Skeletal muscle cell (primary cell): Measurements from ENCODE around the gene COL27A1.
"Not testable (repeated sequence)": the region's sequence is repeated elsewhere in the genome, so short reads cannot be mapped to it uniquely, and the experiment has no call there.

Experiments used
- DNase-seq: peaks from one replicate; pipeline ENCODE4 v3.0.0-alpha.2; 2010; ENCODE audit warnings: low read depth
- H3K4me3 ChIP-seq: 2 replicates; pipeline ENCODE4 v1.5.1; 2011; ENCODE audit warnings: low read depth, mild to moderate bottlenecking, control low read depth, low read length, moderate library complexity

The COL27A1 gene

DNA sequence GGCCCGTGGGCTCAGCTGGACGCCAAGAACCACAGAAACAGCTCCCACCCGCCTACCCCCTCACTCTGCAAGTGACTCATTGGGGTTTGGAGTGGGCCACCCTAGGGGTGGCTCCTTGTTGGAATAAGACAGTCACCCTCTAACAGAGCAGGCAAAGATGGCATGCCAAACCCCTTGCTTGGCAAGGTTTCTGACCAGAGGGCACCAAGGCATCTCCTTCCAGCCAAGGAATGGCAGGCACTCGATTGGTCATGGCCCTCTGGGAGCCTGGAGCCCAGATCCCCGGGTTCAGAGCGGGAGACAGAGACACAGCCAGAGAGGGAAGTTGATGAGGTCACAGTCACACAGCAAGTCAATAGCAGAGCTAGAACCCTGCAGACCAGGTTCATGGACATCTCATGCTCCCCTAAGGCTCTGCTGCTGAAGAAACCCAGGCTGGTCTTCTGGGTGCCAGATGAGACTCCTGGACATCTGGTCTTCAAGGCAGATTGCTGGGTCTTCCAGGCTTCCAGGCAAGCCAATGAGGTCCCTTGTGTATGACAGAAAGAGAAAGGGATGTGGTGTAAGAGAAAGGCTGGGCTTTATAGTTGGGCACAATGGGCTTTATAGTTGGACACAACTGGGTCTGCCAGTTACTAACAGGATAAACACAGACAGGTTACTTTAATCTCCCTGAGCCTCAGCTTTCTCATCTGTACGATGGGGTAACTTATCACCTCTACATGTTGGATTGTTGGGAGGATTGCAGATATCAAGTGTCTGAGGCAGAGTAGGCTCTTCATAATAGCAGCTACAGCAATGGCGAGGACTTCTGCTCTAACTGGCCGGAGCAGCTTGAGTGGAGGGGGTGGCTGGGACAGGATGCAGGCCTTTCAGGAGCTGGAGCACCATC is 33.0 kb upstream of the COL27A1 start:
- DNase-seq = no peak
- no peak overlapping the region for H3K4me3 ChIP-seq

DNA sequence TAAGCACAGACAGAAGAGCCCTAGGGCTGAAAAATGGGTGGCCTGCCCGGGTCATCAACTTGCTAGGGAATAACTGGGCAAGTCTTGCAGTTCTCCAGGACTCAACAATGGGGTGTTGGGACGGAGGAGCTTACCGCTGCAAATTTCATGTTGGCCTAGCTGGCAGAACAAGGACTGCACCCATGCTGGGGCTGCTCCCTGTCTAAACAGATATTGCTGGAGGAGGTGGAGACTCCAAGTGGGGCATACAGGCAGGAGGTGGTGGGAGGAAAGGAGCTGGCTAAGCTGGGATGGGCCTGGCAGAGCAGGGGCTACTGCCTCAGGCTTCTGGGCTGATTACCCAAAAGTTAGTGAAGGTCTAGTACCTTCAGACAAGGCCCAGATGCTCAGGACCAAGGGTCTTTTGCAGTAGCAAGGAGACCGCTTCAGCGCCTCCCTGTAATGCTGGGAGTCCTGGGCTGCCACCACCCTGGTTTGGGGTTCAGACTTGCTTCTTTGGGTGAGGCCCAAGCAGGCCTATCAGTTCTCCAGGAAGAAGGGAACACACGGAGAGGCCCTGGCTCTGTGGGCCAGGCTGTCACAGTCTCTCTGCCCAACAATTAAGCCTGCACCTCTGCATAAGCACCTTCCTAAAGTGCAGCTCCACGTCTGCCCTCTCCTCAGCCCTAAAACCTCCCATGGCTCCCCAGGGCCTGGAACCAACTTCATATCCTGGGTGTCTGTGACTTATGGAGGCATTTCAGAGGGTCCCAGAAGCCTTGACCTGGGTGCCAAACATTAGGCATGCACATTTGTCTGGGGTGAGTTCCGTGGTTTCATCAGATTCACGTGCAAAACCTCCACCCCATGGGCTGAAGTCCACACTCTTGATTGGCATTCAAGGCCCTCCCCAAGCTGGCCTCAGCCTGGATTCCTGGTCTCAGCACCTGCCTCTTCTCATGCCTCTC is 32.0 kb upstream of the COL27A1 start:
- H3K4me3 ChIP-seq = no peak overlapping the region
- no peak for DNase-seq

DNA sequence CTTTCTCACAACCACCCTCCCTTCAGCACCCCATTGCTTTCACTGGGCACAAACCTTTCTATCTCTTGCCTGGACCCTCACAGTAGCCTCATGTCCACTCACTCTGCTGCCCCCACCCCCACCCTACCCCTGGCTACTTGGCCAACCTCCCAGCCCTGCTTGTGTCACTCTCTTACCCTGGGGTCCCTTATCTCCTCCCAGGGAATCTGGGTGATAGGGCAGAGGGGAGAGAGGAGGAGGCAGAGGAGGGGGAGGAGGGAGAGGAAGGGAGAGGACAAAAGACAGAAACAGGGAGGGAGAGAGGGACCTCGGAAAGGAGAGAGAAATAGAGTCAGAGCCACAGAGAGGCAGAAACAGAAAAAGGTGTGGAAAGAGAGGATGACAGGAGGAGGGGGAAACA is 31.2 kb upstream of the COL27A1 start:
- no peak overlapping the region for H3K4me3 ChIP-seq
- no peak for DNase-seq

DNA sequence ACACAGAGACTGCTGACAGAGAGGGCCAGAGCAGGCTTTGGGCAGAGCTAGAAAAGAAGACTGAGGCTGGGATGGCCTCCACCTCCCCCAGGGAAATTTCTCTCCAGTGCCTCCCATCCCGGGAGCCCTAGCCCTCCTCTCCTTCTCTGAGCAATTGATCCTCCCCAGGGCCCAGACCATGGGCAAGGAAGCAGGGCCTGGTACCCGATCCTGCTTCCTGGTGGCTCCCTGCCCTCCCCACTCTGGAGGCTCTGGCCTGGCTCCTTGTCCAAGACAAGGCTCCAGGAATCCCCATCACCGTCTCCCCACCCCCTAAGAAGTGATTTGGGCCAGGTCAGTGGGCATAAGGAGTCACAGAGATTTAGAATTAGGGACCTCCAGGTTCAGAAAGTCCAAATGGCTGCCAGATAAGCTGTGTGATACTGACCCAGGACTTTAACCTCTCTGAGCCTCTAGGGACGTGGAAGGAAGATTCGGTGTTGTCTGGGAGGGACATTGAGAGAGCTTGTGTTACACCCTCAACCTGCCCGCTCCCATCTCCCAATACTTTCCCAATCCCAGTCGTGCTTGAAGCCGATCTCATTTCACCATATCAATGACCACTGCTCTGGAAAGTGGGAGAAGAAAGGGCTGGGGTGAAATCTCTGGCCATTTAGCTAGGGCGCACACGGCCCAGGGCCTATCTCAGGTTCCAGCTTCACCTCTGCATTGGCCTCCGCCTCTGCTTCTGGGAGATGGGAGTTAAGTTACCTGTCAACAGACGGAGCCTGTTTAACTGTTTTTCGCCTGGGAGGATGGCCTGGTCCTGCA is 30.5 kb upstream of the COL27A1 start:
- DNase-seq = no peak
- H3K4me3 ChIP-seq = no peak overlapping the region

DNA sequence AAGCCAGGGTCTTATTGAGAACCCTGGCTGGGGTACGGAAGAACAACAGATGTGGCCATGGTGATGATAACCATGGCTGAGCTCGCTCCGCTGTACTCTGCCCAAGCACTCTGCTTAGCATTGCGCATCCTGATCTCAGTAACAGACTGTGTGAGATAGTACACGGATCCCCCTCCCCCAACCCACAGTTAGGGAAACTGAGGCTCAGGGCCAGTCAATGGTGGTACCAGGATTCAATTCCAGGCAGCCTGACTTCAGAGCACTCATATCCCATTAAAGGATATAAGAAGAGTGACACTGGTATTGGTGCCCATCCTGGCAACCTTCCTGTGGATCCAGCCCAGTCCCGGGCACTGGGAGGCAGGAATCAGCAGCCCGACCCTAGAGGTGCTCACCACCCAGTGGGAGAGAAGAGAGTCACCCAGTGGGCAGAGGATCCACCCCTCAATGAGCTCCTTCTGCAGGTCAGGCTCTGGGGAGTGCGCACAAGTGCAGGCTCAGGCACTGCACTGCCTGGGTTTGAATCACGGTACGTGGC is 29.8 kb upstream of the COL27A1 start:
- H3K4me3 ChIP-seq = no peak overlapping the region
- no peak for DNase-seq

DNA sequence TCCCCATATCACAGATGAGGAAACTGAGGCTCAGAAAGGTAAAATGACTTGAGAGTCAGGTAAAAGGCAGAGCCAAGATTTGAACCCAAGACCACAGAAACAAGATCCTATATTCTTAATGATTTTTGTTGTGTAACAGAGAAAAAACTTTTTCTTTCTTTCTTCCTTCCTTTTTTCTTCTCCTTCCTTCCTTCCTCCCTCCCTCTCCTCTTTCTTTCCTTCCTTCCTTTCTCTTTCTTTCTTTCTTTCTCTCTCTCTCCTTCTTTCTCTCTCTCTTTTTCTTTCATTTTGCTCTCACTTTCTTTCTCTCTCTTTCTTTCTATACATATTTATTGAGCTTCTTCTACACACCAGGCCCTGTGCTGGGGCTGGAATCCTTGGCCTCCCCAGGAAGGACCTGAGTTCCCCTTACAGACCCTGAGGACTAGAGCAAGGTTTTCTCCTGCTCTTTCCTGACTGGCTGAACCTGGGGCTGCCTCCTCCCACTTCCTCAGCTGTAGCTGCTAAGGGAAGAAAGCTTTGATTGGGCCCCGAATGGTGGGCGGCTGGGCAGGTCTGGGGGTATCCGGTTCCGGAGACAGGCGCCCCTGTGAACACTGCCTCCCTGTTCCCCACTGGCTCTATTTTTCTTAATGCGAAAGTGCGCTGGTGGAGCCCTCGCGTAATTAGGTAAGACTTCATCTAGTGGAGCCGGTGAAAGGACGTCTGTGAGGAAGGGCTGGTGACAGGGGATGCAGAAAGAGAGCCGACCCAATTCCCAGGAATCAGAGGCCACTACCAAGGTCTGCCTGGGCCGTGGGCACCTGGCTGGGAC is 28.9 kb upstream of the COL27A1 start:
- no peak overlapping the region for H3K4me3 ChIP-seq
- no peak for DNase-seq

DNA sequence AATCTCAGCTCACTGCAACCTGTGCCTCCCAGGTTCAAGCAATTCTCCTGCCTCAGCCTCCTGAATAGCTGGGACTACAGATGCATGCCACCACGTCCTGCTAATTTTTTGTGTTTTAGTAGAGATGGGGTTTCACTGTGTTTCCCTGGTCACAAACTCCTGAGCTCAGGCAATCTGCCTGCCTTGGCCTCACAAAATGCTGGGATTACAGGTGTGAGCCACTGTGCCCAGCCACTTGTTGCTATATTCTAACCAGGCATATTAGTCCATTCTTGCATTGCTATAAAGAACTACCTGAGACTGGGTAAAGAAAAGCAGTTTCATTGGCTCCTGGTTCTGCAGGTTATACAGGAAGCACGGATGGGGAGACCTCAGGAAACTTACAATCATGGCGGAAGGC is 26.6 kb upstream of the COL27A1 start:
- DNase-seq = not testable (repeated sequence)

DNA sequence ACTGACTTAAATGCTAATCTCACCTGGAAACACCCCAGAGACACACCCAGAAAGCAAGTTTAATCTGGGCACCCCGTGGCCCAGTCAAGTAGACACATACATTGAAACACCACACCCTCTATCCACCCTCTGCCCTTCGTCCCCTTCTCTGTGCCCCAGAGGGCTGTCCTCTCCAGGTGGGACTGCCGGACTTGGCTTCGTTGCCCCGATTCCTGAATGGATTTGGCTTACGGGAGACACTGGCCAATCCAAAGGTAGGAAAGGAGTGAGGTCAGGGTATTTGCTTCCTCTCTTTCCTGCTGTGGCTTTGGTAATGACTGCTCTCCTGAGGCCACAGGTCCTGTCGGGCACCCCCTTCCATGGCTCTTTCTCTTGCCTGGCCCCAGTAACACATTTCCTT is 25.2 kb upstream of the COL27A1 start:
- DNase-seq = no peak
- no peak overlapping the region for H3K4me3 ChIP-seq

More for the DNA sequence above, 26.6 kb upstream of the COL27A1 start:
- H3K4me3 ChIP-seq = not testable (repeated sequence)

DNA sequence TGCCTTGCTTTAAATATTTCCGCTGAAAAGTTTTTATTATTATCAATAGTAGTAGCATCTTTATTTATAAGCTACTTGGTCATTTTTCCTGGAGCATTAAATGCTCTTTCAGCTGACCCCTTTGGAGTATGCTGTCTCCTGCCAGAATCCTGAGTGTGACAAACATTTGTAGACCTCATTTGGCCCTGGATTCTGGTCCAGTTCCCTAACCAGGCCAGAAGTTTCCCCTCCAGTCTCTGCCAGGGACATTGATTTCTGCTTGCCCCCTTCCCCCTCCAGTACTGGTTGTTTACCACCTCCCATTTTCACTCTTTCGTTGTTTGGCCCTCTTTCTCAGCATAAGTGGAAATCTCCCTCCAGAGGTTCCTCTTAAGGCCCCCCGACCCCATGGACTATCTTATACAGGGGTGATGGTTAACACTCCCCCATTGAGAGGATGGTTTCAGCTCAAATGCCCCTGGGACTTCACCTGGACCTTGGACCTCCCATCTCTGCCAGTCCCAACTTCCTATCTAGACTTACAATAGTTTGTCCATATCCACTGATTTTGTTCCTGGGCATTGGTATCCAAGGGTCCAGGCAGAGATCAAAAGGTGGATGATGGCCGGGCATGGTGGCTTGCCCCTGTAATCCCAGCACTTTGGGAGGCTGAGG is 24.6 kb upstream of the COL27A1 start:
- H3K4me3 ChIP-seq = no peak overlapping the region
- no peak for DNase-seq

DNA sequence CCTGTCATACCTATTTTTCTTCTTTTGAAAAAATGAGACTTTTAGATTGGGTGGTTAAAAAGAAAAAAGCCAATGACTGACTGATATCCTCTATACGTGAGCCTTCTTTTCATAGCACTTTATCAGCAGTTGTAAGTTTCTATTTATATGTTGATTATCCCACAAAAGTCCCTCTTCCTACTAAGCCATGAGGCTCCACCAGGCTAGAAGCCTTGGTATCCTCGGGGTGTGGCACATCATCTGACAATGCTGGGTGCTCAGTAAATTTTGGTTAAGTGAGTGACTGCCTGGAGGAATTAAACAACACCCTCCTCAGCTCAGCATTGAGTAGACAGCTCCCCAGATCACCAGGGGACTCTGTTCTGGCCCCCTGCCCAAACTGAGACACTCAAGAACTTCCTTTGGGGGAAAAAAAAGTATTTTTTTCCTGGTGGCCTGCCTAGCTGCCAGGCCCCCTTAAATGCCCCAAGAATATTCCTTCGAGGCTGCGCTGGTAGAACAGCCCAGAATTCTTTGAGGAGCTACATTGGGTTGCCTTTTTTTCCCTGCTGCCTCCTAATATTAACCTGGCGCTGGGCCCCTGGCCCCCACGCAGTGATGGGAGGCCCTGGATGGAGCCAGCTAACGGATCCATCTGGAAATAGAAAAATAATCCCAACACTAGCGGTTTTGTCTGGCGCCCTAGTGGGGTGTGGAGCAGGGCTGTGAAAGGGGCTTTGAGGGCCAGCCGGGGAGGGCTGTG is 23.4 kb upstream of the COL27A1 start:
- DNase-seq = no peak
- no peak overlapping the region for H3K4me3 ChIP-seq

DNA sequence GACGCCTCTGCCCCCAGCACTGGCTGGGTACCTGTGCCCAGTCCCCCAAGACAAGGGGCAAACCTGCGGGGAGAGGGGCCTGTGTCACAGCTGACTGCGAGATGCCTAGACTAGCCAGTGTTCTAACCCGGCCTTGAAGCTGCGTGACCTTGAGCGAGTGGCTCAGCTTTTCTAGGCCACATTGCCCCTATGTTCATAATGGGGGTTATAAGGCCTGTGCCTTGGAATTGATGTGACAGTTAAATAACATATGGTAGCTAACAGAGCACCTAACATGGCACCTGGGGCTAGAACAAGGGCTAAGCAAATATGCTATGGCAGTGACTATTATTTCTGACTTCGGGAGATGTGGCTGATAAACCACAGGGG is 22.8 kb upstream of the COL27A1 start:
- no peak for DNase-seq
- no peak overlapping the region for H3K4me3 ChIP-seq

DNA sequence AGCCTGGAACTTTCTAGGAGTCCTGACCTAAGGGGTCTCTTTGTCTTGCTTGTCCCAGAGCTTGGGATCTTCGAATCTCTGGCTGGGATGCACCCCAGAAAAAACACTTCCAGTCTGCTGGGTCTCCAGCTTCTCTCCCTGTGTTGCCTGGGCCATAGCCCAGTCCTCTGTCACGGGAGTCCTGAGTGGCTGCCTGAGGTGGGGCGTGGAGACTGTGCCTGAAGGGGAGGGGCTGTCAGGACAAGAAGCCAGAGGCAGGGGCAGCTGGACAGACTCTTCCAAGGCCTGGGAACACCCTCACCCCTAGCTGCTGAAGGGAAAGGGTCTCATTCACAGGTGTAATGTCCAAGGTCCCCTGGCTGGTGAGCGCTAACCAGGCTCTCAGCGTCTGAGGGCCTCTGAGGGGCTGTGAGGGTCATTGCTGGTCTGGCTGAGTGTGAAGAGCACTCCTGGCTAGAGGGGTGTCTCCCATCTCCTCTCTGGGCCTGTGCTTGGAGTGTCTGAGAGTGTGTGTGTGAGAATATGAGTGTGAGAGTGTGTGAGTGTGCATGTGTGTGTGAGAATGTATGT is 20.4 kb upstream of the COL27A1 start:
- DNase-seq = no peak
- no peak overlapping the region for H3K4me3 ChIP-seq

DNA sequence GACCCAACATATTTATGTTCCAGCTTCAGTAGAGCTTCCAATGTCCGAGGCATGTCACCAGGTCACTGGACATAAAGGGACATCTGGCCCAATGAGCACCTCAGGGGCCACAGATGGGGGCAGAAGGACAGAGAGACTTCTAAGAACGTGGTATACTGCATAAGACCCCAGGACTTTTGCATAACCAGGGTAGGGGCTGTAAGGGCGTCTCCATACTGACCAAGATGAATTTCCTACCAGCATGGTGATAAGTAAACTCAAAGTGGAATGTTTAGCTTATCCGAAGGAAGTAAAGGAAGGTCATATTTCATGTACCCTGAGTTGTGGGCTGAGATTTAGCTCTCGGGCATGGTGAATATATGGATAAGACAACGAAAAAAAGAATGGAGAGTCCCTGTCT is 17.5 kb upstream of the COL27A1 start:
- DNase-seq = no peak
- no peak overlapping the region for H3K4me3 ChIP-seq

DNA sequence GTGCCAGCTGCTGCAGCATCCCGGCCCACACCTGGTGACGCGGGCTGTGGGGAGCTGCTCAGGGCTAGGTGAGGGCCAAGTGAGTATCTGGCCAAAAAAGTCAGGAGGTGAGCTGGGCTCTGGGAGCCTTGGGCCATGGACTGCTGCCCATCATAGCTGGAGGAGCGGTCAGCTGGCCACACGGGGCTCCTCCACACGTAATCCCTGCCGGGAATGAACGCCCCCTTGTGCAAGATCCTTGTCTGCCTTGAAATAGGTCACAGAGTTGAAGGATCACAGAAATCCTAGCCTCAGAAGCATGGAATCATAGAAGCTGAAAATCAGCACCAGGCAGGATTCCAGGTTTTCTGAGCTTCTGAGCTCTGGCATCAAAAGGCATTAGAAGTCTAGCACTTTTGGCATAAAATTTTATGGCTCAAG is 16.8 kb upstream of the COL27A1 start:
- no peak overlapping the region for H3K4me3 ChIP-seq
- no peak for DNase-seq

DNA sequence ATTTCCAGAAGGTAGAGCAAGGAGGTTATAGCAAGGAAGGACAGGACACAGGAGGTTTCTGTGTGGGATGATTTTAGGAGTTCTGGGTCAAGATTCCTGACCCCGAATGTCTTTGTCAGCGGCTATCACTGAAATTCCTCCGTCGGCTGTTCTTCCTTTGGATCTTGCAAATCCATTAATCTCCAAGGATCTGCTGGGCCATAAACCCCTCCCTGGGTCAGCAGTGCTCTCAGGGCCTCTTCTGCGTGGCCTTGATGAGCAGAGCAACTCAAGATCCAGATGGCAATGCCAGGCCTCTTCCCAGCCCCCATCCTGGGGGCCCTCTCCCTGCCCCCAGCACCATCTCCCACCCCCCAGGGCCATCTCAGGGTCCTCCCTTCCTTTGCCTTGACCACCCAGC is 16.3 kb upstream of the COL27A1 start:
- DNase-seq = no peak
- no peak overlapping the region for H3K4me3 ChIP-seq

DNA sequence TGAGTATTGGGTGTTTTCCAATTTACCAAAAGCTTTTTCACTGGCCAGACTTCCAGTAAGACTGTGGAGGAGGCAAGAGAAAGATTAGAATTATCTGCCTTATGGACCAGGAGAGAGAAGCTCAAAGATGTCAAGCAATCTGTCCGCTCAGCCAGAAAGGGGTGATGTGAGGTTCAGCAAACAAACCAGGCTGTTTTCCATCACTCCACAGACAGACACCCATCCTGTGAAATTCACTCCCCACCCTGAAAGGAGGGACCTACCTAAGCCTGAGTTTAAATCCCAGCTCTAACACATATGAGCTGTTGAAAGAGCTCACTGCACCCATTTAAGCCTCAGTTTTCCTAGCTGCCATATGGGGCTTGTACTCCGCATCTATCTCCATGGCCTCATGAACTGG is 14.9 kb upstream of the COL27A1 start:
- no peak for DNase-seq
- H3K4me3 ChIP-seq = no peak overlapping the region

DNA sequence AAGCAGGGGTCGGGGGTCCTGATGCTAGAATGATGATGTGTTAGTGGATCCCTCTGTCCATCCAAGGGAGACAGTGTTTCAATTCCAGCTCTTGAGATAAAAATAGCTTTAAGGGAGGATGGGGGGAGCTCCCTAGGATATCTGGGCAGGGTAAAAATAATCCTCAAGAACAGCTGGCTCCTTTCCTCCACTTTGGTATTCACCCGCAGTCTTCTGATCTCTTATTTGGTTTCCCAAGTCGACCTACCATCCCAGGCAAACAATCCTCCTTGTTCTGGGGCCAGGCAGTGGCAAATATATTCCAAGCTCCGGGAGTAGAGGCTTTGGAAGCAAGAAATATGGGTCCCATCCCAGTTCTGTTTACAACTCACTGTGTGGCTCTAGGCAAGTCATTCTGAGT is 14.5 kb upstream of the COL27A1 start:
- no peak overlapping the region for H3K4me3 ChIP-seq
- DNase-seq = no peak
